A549 (cell line): Measurements from ENCODE around the gene MCAM. TPM values are rescaled to one million over a fixed set of nuclear protein-coding genes. Genes with fewer than 3 reads are reported as not detected.

ENCODE experiments used
- ATAC-seq, 2 experiments: fragments of 200-7000 bp in 1 of 2; fragments of >200 bp in 1 of 2; cut with Nextera tagmentation in 1 of 2; cut with Tn5 transposase in 1 of 2; 3 replicates each; pipeline versions ENCODE4 v1.8.0 to v1.9.1; 2018 to 2020; ENCODE audit warnings: mild to moderate bottlenecking in 1 of 2, moderate library complexity in 1 of 2
- CTCF ChIA-PET: fragments of 300-600 bp; sonication (Branson Sonifier 250); formaldehyde crosslinking; extraction: SDS; loops from one replicate; lab custom pipeline; 2021; ENCODE audit warnings: antibody characterized with exemption, inconsistent platforms; lab: Yijun Ruan, JAX
- POLR2A ChIA-PET: fragments of 350-600 bp; formaldehyde crosslinking; extraction: SDS; loops from one replicate; lab custom pipeline; 2021; ENCODE audit warnings: antibody characterized with exemption, inconsistent platforms; lab: Yijun Ruan, JAX
- DNase-seq, 2 experiments: peaks; one replicate each; pipeline versions ENCODE4 v3.0.0 to v3.0.0-alpha.2; 2011 to 2016; ENCODE audit warnings: low read depth in 1 of 2, low spot score in 1 of 2
- FAIRE-seq: peaks from 2 replicates; lab custom pipeline; 2011; peaks lifted over from hg19 to GRCh38; lab: Jason Lieb, UNC
- H3K27ac ChIP-seq, 2 experiments: fragments of >200 bp; sonication (Bioruptor Twin); formaldehyde crosslinking; 3 replicates each; pipeline ENCODE4 v1.5.1; 2016 to 2017
- H3K4me1 ChIP-seq: fragments of >200 bp; sonication (Bioruptor Twin); formaldehyde crosslinking; 3 replicates; pipeline ENCODE4 v1.6.1; 2016
- H3K4me2 ChIP-seq: fragments of >200 bp; sonication (Bioruptor Twin); formaldehyde crosslinking; 3 replicates; pipeline ENCODE4 v1.6.1; 2016
- H3K4me3 ChIP-seq: fragments of >200 bp; sonication (Bioruptor Twin); formaldehyde crosslinking; 3 replicates; pipeline ENCODE4 v1.5.1; 2016
- H3K9me3 ChIP-seq: fragments of >200 bp; sonication (Bioruptor Twin); formaldehyde crosslinking; 3 replicates; pipeline ENCODE4 v1.6.1; 2016
- CTCF ChIP-seq: fragments of >200 bp; sonication (Bioruptor Twin); formaldehyde crosslinking; IDR thresholded peaks from 3 replicates; pipeline ENCODE4 v1.5.1; 2016
- E2F6 ChIP-seq: IDR thresholded peaks from 2 replicates; pipeline ENCODE4 v1.6.1; 2012; ENCODE audit warnings: low read depth, borderline replicate concordance
- EHF ChIP-seq: fragments of 250-450 bp; sonication (Bioruptor Pico); IDR thresholded peaks from 2 replicates; pipeline ENCODE4 v1.5.0; 2020; ENCODE audit warnings: mild to moderate bottlenecking
- HES2 ChIP-seq: fragments of >200 bp; sonication (Bioruptor Twin); formaldehyde crosslinking; IDR thresholded peaks from 2 replicates; pipeline ENCODE4 v1.6.1; 2016
- JUNB ChIP-seq: fragments of >200 bp; sonication (Bioruptor Twin); formaldehyde crosslinking; IDR thresholded peaks from 2 replicates; pipeline ENCODE4 v1.6.1; 2016
- MAX ChIP-seq: IDR thresholded peaks from 2 replicates; pipeline ENCODE4 v1.6.1; 2012
- MYC ChIP-seq: IDR thresholded peaks from 2 replicates; pipeline ENCODE4 v1.6.1; 2012; ENCODE audit warnings: mild to moderate bottlenecking, inconsistent platforms, low read length, improper control_type of control experiment, borderline replicate concordance
- NR3C1 ChIP-seq: fragments of >200 bp; sonication (Bioruptor Twin); formaldehyde crosslinking; IDR thresholded peaks from 3 replicates; pipeline ENCODE4 v1.6.1; 2017
- PBX3 ChIP-seq: IDR thresholded peaks from 2 replicates; pipeline ENCODE4 v1.6.1; 2012
- RAD21 ChIP-seq, 2 experiments: fragments of >200 bp in 1 of 2; sonication (Bioruptor Twin) in 1 of 2; formaldehyde crosslinking in 1 of 2; IDR thresholded peaks in 1 of 2; conservative IDR thresholded peaks in 1 of 2; 2 replicates in 1 of 2; 3 replicates in 1 of 2; pipeline ENCODE4 v1.6.1; 2012 to 2018; ENCODE audit warnings: inconsistent platforms in 1 of 2
- RCOR1 ChIP-seq: fragments of 150-350 bp; IDR thresholded peaks from 2 replicates; pipeline ENCODE4 v1.6.1; 2014; ENCODE audit warnings: antibody characterized with exemption, low read length, low read depth
- RNF2 ChIP-seq: fragments of 200-600 bp; sonication (generic); IDR thresholded peaks from 2 replicates; pipeline ENCODE4 v1.6.1; 2016; ENCODE audit warnings: low read depth, mild to moderate bottlenecking, antibody characterized with exemption, moderate library complexity, borderline replicate concordance
- SMC3 ChIP-seq: fragments of >200 bp; sonication (Bioruptor Twin); formaldehyde crosslinking; IDR thresholded peaks from 3 replicates; pipeline ENCODE4 v1.6.1; 2018; ENCODE audit warnings: inconsistent platforms
- SREBF2 ChIP-seq: fragments of 450-650 bp; IDR thresholded peaks from 2 replicates; pipeline ENCODE4 v1.6.1; 2014; ENCODE audit warnings: mild to moderate bottlenecking, moderate library complexity
- ZSCAN20 ChIP-seq: fragments of 250-450 bp; sonication (Bioruptor Pico); IDR thresholded peaks from 2 replicates; pipeline ENCODE4 v1.8.0; 2022; ENCODE audit warnings: mild to moderate bottlenecking, moderate library complexity
- WGBS: methylation state at CpG from one replicate; pipeline ENCODE4 v1.1.6; 2017; ENCODE audit errors: missing lambda C conversion rate; 5-methylcytosine and 5-hydroxymethylcytosine counted together
- polyA plus RNA-seq, 4 experiments: library from polyadenylated mRNA; depleted of rRNA in 3 of 4; stranded (reverse); fragments of >200 nt; fragmentation: RNase III in 1 of 4; extraction: RNeasy Plus Mini Kit Qiagen cat#74134 plus additional on column Dnase treatment in 1 of 4; gene quantifications; 2 replicates in 3 of 4; 3 replicates in 1 of 4; pipeline ENCODE4 v1.2.3, GENCODE V29; 2011 to 2017

The MCAM gene
- polyA plus RNA-seq, 2 of the 4 experiments (the other 2 are of a cell fraction): 5.4 to 14.9 TPM

GRCh38 chr11:119339589-119340334 lies 22.8 kb upstream of the MCAM start:
- TF ChIP-seq JUNB (no peak), CTCF (peak; percentile 81), MAX (peak; percentile 15), SMC3 (peak; percentile 56), PBX3 (no peak), E2F6 (no peak), NR3C1 (no peak), RAD21 (conservative IDR thresholded peaks at IDR 0.05 in 1 of 2, IDR thresholded peaks at IDR 0.05 in 1 of 2) (peak; percentile 29 to 39; a peak in 3 of 5 replicates), HES2 (no peak), ZSCAN20 (CRISPR knock-in tag) (no peak), RCOR1 (no peak)
- H3K9me3 ChIP-seq: no peaks in the 10 kb centered on the region
- peak overlapping the region; percentile 33 for H3K4me3 ChIP-seq
- peaks cover 19% of the 10 kb centered on the region for H3K4me1 ChIP-seq
- peak overlapping the region; percentile 48 to 90; a peak in 5 of 6 replicates for H3K27ac ChIP-seq
- peak; percentile 64 to 76 for ATAC-seq
- CTCF ChIA-PET: interaction anchor here (0.6 to 9.5 kb wide), 27 partner anchors 8 to 322 kb away, joined by 3 to 160 read pairs (median 4); partner anchors contain the start of genes CBL, RPS25, TRAPPC4 and USP2
- FAIRE-seq: no peak
- POLR2A ChIA-PET: interaction anchor here (1.0 kb wide), 1 partner anchor 218 kb away, joined by 3 read pairs; the partner anchor contains the start of gene HINFP
- DNase-seq: no peak
- H3K4me2 ChIP-seq: peak overlapping the region; percentile 78
- WGBS: 50% methylated on average over 27 of the region's 86 CpGs

- H3K4me1 ChIP-seq: peaks cover 19% of the 10 kb centered on the region
- no peak for FAIRE-seq
- H3K4me3 ChIP-seq: no peak overlapping the region
- DNase-seq: no peak
- H3K9me3 ChIP-seq: no peaks in the 10 kb centered on the region
- ChIA-PET POLR2A (interaction anchor here (1.0 to 1.5 kb wide), 2 partner anchors 218 to 244 kb away, joined by 3 to 5 read pairs; partner anchors contain the start of gene HINFP), CTCF (interaction anchor here (0.5 to 9.5 kb wide), 33 partner anchors 8 to 254 kb away, joined by 3 to 160 read pairs (median 5); partner anchors contain the start of genes CBL, MFRP, NLRX1 and USP2)
- ATAC-seq: no peak
- WGBS: 93% methylated on average over 5 of the region's 11 CpGs
- H3K4me2 ChIP-seq: peak overlapping the region; percentile 78
- TF ChIP-seq RNF2: no peak
- no peak for TF ChIP-seq E2F6
- no peak for TF ChIP-seq SREBF2
- TF ChIP-seq MYC: no peak
- TF ChIP-seq EHF (CRISPR knock-in tag): no peak
- H3K27ac ChIP-seq: no peak overlapping the region
Measured at GRCh38 chr11:119338965-119339588, 22.1 kb upstream of the MCAM start.
